ENCODE results near the gene POFUT2.

The POFUT2 gene

DNA sequence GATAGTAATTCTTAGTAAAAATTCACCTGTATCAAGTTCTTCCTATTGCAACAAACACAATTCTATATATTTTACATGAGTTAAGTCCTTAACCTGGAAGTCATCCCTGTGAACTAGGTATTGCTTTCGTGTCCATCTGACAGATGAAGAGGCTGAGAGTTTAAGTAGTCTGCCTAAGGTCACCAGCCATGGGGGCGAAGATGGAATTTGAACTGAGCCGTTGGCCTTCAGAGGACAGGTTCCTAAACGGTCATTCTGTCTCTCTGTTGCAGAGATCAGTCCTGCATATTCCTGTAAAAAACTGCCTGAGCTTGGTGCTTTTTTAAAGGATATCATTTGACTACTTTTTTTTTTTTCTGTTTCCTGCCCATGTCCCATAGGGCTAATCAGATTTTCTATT is 10.2 kb upstream of the POFUT2 start:
- no peaks in the 10 kb centered on the region for H4K20me1 ChIP-seq (ENCODE audit: insufficient read depth)
- H2AFZ ChIP-seq (ENCODE audit: low read depth): no peak overlapping the region
- no peaks in the 10 kb centered on the region for H3K36me3 ChIP-seq (ENCODE audit: insufficient read depth)
- no peak overlapping the region for H3K4me2 ChIP-seq
- TF ChIP-seq, protein P1, sequence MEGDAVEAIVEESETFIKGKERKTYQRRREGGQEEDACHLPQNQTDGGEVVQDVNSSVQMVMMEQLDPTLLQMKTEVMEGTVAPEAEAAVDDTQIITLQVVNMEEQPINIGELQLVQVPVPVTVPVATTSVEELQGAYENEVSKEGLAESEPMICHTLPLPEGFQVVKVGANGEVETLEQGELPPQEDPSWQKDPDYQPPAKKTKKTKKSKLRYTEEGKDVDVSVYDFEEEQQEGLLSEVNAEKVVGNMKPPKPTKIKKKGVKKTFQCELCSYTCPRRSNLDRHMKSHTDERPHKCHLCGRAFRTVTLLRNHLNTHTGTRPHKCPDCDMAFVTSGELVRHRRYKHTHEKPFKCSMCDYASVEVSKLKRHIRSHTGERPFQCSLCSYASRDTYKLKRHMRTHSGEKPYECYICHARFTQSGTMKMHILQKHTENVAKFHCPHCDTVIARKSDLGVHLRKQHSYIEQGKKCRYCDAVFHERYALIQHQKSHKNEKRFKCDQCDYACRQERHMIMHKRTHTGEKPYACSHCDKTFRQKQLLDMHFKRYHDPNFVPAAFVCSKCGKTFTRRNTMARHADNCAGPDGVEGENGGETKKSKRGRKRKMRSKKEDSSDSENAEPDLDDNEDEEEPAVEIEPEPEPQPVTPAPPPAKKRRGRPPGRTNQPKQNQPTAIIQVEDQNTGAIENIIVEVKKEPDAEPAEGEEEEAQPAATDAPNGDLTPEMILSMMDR (conservative IDR thresholded peaks at IDR 0.05; ENCODE audit: low read depth, low read length): no peak
- no peak overlapping the region for H3K9ac ChIP-seq
- no peaks in the 10 kb centered on the region for H3K79me2 ChIP-seq (ENCODE audit: insufficient read depth, low read depth)
- peaks cover 95% of the 10 kb centered on the region for H3K27me3 ChIP-seq (ENCODE audit: insufficient read depth, low read depth)
- H3K4me1 ChIP-seq (ENCODE audit: low read depth, poor library complexity, severe bottlenecking): peaks cover under 1% of the 10 kb centered on the region
- H3K4me3 ChIP-seq (IDR thresholded peaks at IDR 0.05; ENCODE audit: insufficient read depth, low read depth, low read length): no peak overlapping the region
- no peak overlapping the region for H3K27ac ChIP-seq

GRCh38 chr21:45297329-45297728 is 9.6 kb upstream of the POFUT2 start:
- Histone ChIP-seq H3K79me2 (ENCODE audit: insufficient read depth, low read depth) (no peaks in the 10 kb centered on the region), H3K27ac (no peak overlapping the region), H3K4me1 (ENCODE audit: low read depth, poor library complexity, severe bottlenecking) (peaks cover 6% of the 10 kb centered on the region), H3K9ac (no peak overlapping the region), H3K4me3 (IDR thresholded peaks at IDR 0.05; ENCODE audit: insufficient read depth, low read depth, low read length) (no peak overlapping the region), H3K27me3 (ENCODE audit: insufficient read depth, low read depth) (peaks cover 90% of the 10 kb centered on the region), H3K36me3 (ENCODE audit: insufficient read depth) (no peaks in the 10 kb centered on the region), H2AFZ (ENCODE audit: low read depth) (no peak overlapping the region), H4K20me1 (ENCODE audit: insufficient read depth) (no peaks in the 10 kb centered on the region), H3K4me2 (no peak overlapping the region)
- TF ChIP-seq, protein P1 (conservative IDR thresholded peaks at IDR 0.05; ENCODE audit: low read depth, low read length): no peak

- Histone ChIP-seq H3K79me2 (ENCODE audit: insufficient read depth, low read depth) (no peaks in the 10 kb centered on the region), H3K4me3 (IDR thresholded peaks at IDR 0.05; ENCODE audit: insufficient read depth, low read depth, low read length) (no peak overlapping the region), H3K36me3 (ENCODE audit: insufficient read depth) (no peaks in the 10 kb centered on the region), H4K20me1 (ENCODE audit: insufficient read depth) (no peaks in the 10 kb centered on the region), H3K4me1 (ENCODE audit: low read depth, poor library complexity, severe bottlenecking) (peaks cover 9% of the 10 kb centered on the region), H3K9ac (no peak overlapping the region), H3K27me3 (ENCODE audit: insufficient read depth, low read depth) (peaks cover 83% of the 10 kb centered on the region), H3K27ac (no peak overlapping the region), H2AFZ (ENCODE audit: low read depth) (no peak overlapping the region), H3K4me2 (no peak overlapping the region)
- TF ChIP-seq, protein P1 (conservative IDR thresholded peaks at IDR 0.05; ENCODE audit: low read depth, low read length): no peak
Measured at GRCh38 chr21:45296638-45297037, 8.9 kb upstream of the POFUT2 start.

DNA sequence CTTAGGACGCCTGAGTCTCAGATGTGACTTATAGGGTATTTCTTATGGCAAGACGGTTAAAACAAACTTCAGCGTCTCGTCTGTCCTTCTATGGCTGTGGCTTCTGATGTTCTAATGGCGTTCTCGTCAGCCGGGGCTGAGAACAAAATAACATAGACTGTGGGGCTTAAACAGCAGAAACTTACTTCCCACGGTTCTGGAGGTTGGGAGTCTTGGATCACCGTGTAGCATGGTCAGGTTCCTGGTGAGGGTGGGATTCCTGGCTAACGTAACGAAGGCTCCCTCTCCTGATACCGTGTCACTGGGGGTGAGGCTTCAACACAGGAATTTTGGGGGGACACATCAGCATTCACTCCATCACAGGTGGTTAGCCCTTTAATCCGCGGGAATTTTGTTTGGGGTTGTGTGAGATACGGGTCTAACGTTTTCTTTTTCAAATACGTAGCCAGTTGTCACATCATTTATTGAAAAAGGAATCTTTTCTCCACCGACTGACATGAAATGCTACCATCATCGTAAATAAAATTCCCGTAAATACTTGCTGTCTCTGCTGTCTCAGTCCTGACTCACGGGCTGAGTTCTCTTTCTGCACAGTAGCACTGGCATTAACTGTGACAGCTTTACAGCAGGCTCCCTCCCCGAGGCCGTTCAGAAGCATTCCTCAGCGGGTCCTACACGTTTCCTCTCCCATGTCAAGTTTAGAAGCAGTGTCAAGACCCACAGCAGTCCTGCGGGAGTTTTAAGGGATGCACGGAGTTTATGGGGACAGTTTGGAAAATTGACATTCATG is 8.1 kb upstream of the POFUT2 start:
- Histone ChIP-seq H3K4me2 (no peak overlapping the region), H3K36me3 (ENCODE audit: insufficient read depth) (no peaks in the 10 kb centered on the region), H4K20me1 (ENCODE audit: insufficient read depth) (no peaks in the 10 kb centered on the region), H3K9ac (no peak overlapping the region), H3K27me3 (ENCODE audit: insufficient read depth, low read depth) (peaks cover 76% of the 10 kb centered on the region), H3K79me2 (ENCODE audit: insufficient read depth, low read depth) (no peaks in the 10 kb centered on the region), H3K27ac (no peak overlapping the region), H2AFZ (ENCODE audit: low read depth) (no peak overlapping the region), H3K4me3 (IDR thresholded peaks at IDR 0.05; ENCODE audit: insufficient read depth, low read depth, low read length) (no peak overlapping the region), H3K4me1 (ENCODE audit: low read depth, poor library complexity, severe bottlenecking) (peaks cover 9% of the 10 kb centered on the region)
- TF ChIP-seq, protein P1 (conservative IDR thresholded peaks at IDR 0.05; ENCODE audit: low read depth, low read length): no peak
